IMR-90 (cell line): ENCODE data around the gene MARCHF9. TPM values are rescaled to one million over a fixed set of nuclear protein-coding genes. Genes with fewer than 3 reads are reported as not detected.

Source experiments
- ATAC-seq: fragments of 200-7000 bp; cut with Tn5 transposase; 2 replicates; pipeline ENCODE4 v1.9.1; 2020; ENCODE audit warnings: low read depth, mild to moderate bottlenecking, moderate library complexity
- BruUV-seq: library from RNA; stranded (reverse); fragments of 400-500 nt; replicated peaks from 2 replicates; lab custom pipeline; 2021; lab: Mats Ljungman, UMichigan
- CTCF ChIA-PET: fragments of 300-600 bp; formaldehyde crosslinking; extraction: SDS; loops from one replicate; lab custom pipeline; 2021; ENCODE audit warnings: antibody characterized with exemption; lab: Yijun Ruan, JAX
- POLR2A ChIA-PET: fragments of 300-600 bp; sonication (Branson Sonifier 250); formaldehyde crosslinking; loops from one replicate; lab custom pipeline; 2022; ENCODE audit warnings: antibody characterized with exemption; ENCODE audit not compliant: unreplicated experiment; lab: Charles Lee
- DNase-seq: peaks from one replicate; pipeline ENCODE4 v3.0.0; 2013
- H2AFZ ChIP-seq: replicated peaks from 2 replicates; pipeline ENCODE3; 2013; ENCODE audit warnings: low read length, mild to moderate bottlenecking; ENCODE audit not compliant: poor library complexity
- H2AK5ac ChIP-seq: 2 replicates; pipeline ENCODE4 v1.6.1; 2013; ENCODE audit warnings: low read depth, low read length, inconsistent platforms
- H2AK9ac ChIP-seq: replicated peaks from 2 replicates; pipeline ENCODE3; 2013; ENCODE audit warnings: mild to moderate bottlenecking, low read depth, low read length, moderate library complexity; ENCODE audit not compliant: poor library complexity
- H2BK120ac ChIP-seq: 2 replicates; pipeline ENCODE4 v1.6.1; 2013; ENCODE audit warnings: low read depth, low read length, inconsistent platforms
- H2BK15ac ChIP-seq: 3 replicates; pipeline ENCODE4 v1.6.1; 2013; ENCODE audit warnings: low read depth, low read length, inconsistent platforms
- H2BK20ac ChIP-seq: 2 replicates; pipeline ENCODE4 v1.6.1; 2013; ENCODE audit warnings: low read depth, mild to moderate bottlenecking, inconsistent platforms, low read length, moderate library complexity
- H2BK5ac ChIP-seq: 2 replicates; pipeline ENCODE4 v1.6.1; 2013; ENCODE audit warnings: mild to moderate bottlenecking, low read depth, low read length, inconsistent platforms; ENCODE audit not compliant: poor library complexity, severe bottlenecking
- H3K14ac ChIP-seq: replicated peaks from 2 replicates; pipeline ENCODE4 v1.6.1; 2013; ENCODE audit warnings: low read depth, low read length, inconsistent platforms
- H3K18ac ChIP-seq: 2 replicates; pipeline ENCODE4 v1.6.1; 2013; ENCODE audit warnings: low read depth, low read length, control low read depth
- H3K23ac ChIP-seq: 2 replicates; pipeline ENCODE4 v1.6.1; 2013; ENCODE audit warnings: low read depth, low read length, inconsistent platforms
- H3K27ac ChIP-seq: 2 replicates; pipeline ENCODE4 v1.5.1; 2013; ENCODE audit warnings: mild to moderate bottlenecking, control low read depth, low read length; ENCODE audit not compliant: insufficient read depth
- H3K27me3 ChIP-seq: 2 replicates; pipeline ENCODE4 v1.6.1; 2013; ENCODE audit warnings: low read length; ENCODE audit not compliant: control insufficient read depth, insufficient read depth
- H3K36me3 ChIP-seq: 2 replicates; pipeline ENCODE4 v1.6.1; 2013; ENCODE audit warnings: low read length, mixed read lengths; ENCODE audit not compliant: control insufficient read depth, insufficient read depth
- H3K4ac ChIP-seq: 2 replicates; pipeline ENCODE4 v1.6.1; 2013; ENCODE audit warnings: low read depth, low read length, inconsistent platforms
- H3K4me1 ChIP-seq: 2 replicates; pipeline ENCODE4 v1.6.1; 2013; ENCODE audit warnings: low read length, mixed read lengths; ENCODE audit not compliant: control insufficient read depth, insufficient read depth
- H3K4me2 ChIP-seq: 2 replicates; pipeline ENCODE4 v1.6.1; 2013; ENCODE audit warnings: low read depth, mild to moderate bottlenecking, control low read depth, low read length, moderate library complexity
- H3K4me3 ChIP-seq: 2 replicates; pipeline ENCODE4 v1.5.1; 2013; ENCODE audit warnings: low read depth, mild to moderate bottlenecking, control low read depth, low read length, moderate library complexity; ENCODE audit not compliant: insufficient read depth
- H3K56ac ChIP-seq: 2 replicates; pipeline ENCODE4 v1.6.1; 2013; ENCODE audit warnings: low read length, inconsistent platforms; ENCODE audit not compliant: insufficient read depth; ENCODE audit errors: extremely low read depth
- H3K79me1 ChIP-seq, 2 experiments: 2 replicates each; pipeline ENCODE4 v1.6.1; 2013; ENCODE audit warnings: low read length in 2 of 2, inconsistent platforms in 1 of 2, low read depth in 1 of 2
- H3K9ac ChIP-seq: 2 replicates; pipeline ENCODE4 v1.6.1; 2013; ENCODE audit warnings: low read depth, low read length, control low read depth
- H3K9me1 ChIP-seq: 2 replicates; pipeline ENCODE4 v1.6.1; 2013; ENCODE audit warnings: low read length, inconsistent platforms; ENCODE audit not compliant: insufficient read depth
- H3K9me3 ChIP-seq: 2 replicates; pipeline ENCODE4 v1.6.1; 2013; ENCODE audit warnings: low read length; ENCODE audit not compliant: control insufficient read depth, insufficient read depth
- H4K20me1 ChIP-seq: 2 replicates; pipeline ENCODE4 v1.6.1; 2013; ENCODE audit warnings: low read length, inconsistent platforms; ENCODE audit not compliant: insufficient read depth
- H4K5ac ChIP-seq: 2 replicates; pipeline ENCODE4 v1.6.1; 2013; ENCODE audit warnings: mild to moderate bottlenecking, low read depth, low read length, control low read depth
- H4K8ac ChIP-seq, 2 experiments: 2 replicates each; pipeline ENCODE4 v1.6.1; 2013; ENCODE audit warnings: low read depth in 2 of 2, low read length in 2 of 2, control low read depth in 1 of 2, inconsistent platforms in 1 of 2
- H4K91ac ChIP-seq: 2 replicates; pipeline ENCODE4 v1.6.1; 2013; ENCODE audit warnings: low read depth, low read length, inconsistent platforms; ENCODE audit not compliant: insufficient read depth
- BHLHE40 ChIP-seq: fragments of 150-350 bp; IDR thresholded peaks from 2 replicates; pipeline ENCODE4 v1.6.1; 2016; ENCODE audit warnings: mild to moderate bottlenecking, low read depth, low read length
- CHD1 ChIP-seq: IDR thresholded peaks from 2 replicates; pipeline ENCODE4 v1.6.1; 2012; ENCODE audit warnings: low read depth, low read length, improper control_type of control experiment
- CTCF ChIP-seq: conservative IDR thresholded peaks from 2 replicates; pipeline ENCODE4 v1.5.1; 2012; ENCODE audit warnings: mild to moderate bottlenecking, low read depth, low read length, improper control_type of control experiment
- FOS ChIP-seq: fragments of 150-350 bp; IDR thresholded peaks from 2 replicates; pipeline ENCODE4 v1.6.1; 2016; ENCODE audit warnings: low read depth, low read length
- MAFK ChIP-seq: IDR thresholded peaks from 2 replicates; pipeline ENCODE4 v1.6.1; 2012; ENCODE audit warnings: low read depth, low read length, improper control_type of control experiment
- MXI1 ChIP-seq: IDR thresholded peaks from 2 replicates; pipeline ENCODE4 v1.6.1; 2012; ENCODE audit warnings: low read depth, mild to moderate bottlenecking, low read length, moderate library complexity, borderline replicate concordance
- NFE2L2 ChIP-seq: fragments of 150-350 bp; IDR thresholded peaks from 2 replicates; pipeline ENCODE4 v1.6.1; 2016; ENCODE audit warnings: low read depth, mild to moderate bottlenecking, low read length
- POLR2A ChIP-seq: IDR thresholded peaks from 2 replicates; pipeline ENCODE4 v1.6.1; 2012; ENCODE audit warnings: mild to moderate bottlenecking, low read depth, low read length
- RAD21 ChIP-seq: IDR thresholded peaks from 2 replicates; pipeline ENCODE4 v1.6.1; 2012; ENCODE audit warnings: low read length, improper control_type of control experiment
- RCOR1 ChIP-seq: IDR thresholded peaks from 2 replicates; pipeline ENCODE4 v1.6.1; 2012; ENCODE audit warnings: mild to moderate bottlenecking, low read length, improper control_type of control experiment; ENCODE audit not compliant: insufficient replicate concordance
- RFX5 ChIP-seq: IDR thresholded peaks from 2 replicates; pipeline ENCODE4 v1.8.0; 2012; ENCODE audit warnings: low read depth, mild to moderate bottlenecking, low read length, moderate library complexity
- SMC3 ChIP-seq: fragments of 150-350 bp; IDR thresholded peaks from 2 replicates; pipeline ENCODE4 v1.6.1; 2016; ENCODE audit warnings: low read depth, mild to moderate bottlenecking, antibody characterized with exemption, low read length, moderate library complexity
- USF2 ChIP-seq: fragments of 150-350 bp; IDR thresholded peaks from 2 replicates; pipeline ENCODE4 v1.6.1; 2017; ENCODE audit warnings: mild to moderate bottlenecking, antibody characterized with exemption, low read length, low read depth
- WGBS, 2 experiments: methylation state at CpG; one replicate each; pipeline versions ENCODE4 v1.1.5 to v1.1.7; 2013; ENCODE audit warnings: missing lambda C conversion rate in 2 of 2; ENCODE audit not compliant: insufficient read length in 1 of 2; ENCODE audit errors: extremely low coverage in 2 of 2; 5-methylcytosine and 5-hydroxymethylcytosine counted together
- dilution Hi-C: fragments of 300-500 bp; cut with HindIII; formaldehyde crosslinking; loops from one replicate; pipeline ENCODE4 v1.14.3; 2018; ENCODE audit warnings: low sequenced_read_pairs; ENCODE audit not compliant: unreplicated experiment
- in situ Hi-C: fragments of 300-500 bp; cut with MboI; formaldehyde crosslinking; loops from 3 replicates; pipeline ENCODE4 v1.14.3; 2019; ENCODE audit warnings: low sequenced_read_pairs, inconsistent platforms, mixed read lengths
- intact Hi-C: fragments of 100-400 bp; cut with micrococcal nuclease; formaldehyde crosslinking; loops from 2 replicates; pipeline ENCODE4 v1.10.0; 2022
- polyA plus RNA-seq, 3 experiments: library from polyadenylated mRNA; depleted of rRNA; stranded (reverse); fragments of >200 nt; gene quantifications; 2 replicates each; pipeline ENCODE4 v1.2.3, GENCODE V29; 2012; ENCODE audit warnings: low replicate concordance in 1 of 3
- total RNA-seq: library from RNA; depleted of rRNA; stranded (reverse); fragments of >200 nt; gene quantifications from 2 replicates; pipeline ENCODE4 v1.2.3, GENCODE V29; 2012

Gene MARCHF9
- total and polyA plus RNA-seq, 2 of the 4 experiments (the other 2 are of a cell fraction), result 1.1 to 5.4 TPM

- Histone ChIP-seq H2BK5ac (peak within 1 kb of the TSS; percentile 63), H2BK120ac (no peak within 1 kb of the TSS)
- POLR2A ChIA-PET, result interaction anchor here (0.9 kb wide), 1 partner anchor 11 kb away, joined by 4 read pairs; no protein-coding TSS in a partner anchor
- TF ChIP-seq MXI1, result peak; percentile 84
- TF ChIP-seq RCOR1, result no peak
- TF ChIP-seq MAFK, result no peak
- TF ChIP-seq FOS, result no peak
- peak; percentile 49; the same call in 1 of the 2 replicates for TF ChIP-seq SMC3
- TF ChIP-seq BHLHE40, result peak; percentile 20; the same call in 1 of the 2 replicates
- TF ChIP-seq RFX5, result no peak
- no peak for TF ChIP-seq CHD1
- no peak; the same call in 1 of the 2 replicates for TF ChIP-seq USF2
- no peak for TF ChIP-seq NFE2L2
- peak; percentile 97 for TF ChIP-seq CTCF
- TF ChIP-seq RAD21, result peak; percentile 50
- peak; percentile 61 for TF ChIP-seq POLR2A
Observed at GRCh38 chr12:57782608-57783465, 27.9 kb downstream of the MARCHF9 start, which contains the start of gene TSFM. TSS of gene TSFM (plus strand) at chr12:57782787. CDS start at chr12:57782802, 15 bp downstream.

More at GRCh38 chr12:57782608-57783465, 27.9 kb downstream of the MARCHF9 start, which contains the start of gene TSFM:
- H2BK20ac ChIP-seq, result no peak within 1 kb of the TSS
- H3K56ac ChIP-seq, result peak within 1 kb of the TSS; percentile 72
- intact Hi-C loops, result loop anchor here (1.0 kb wide), 2 partner anchors 31 to 122 kb away; partner anchors contain the start of gene CDK4
- H4K91ac ChIP-seq, result peak within 1 kb of the TSS; percentile 70
- no peaks in the 10 kb centered on the region for H3K9me1 ChIP-seq
- H3K27me3 ChIP-seq, result no peaks in the 10 kb centered on the region
- no peaks in the 10 kb centered on the region for H3K9me3 ChIP-seq
- peak within 1 kb of the TSS; percentile 94 for H3K4me3 ChIP-seq
- H3K18ac ChIP-seq, result no peak within 1 kb of the TSS
- peak within 1 kb of the TSS; percentile 80 for H3K4ac ChIP-seq
- H3K27ac ChIP-seq, result peak within 1 kb of the TSS; percentile 73
- peak within 1 kb of the TSS; percentile 98 for H3K4me2 ChIP-seq
- no peaks in the 10 kb centered on the region for H4K20me1 ChIP-seq
- peaks cover 8% of the 10 kb centered on the region for H3K36me3 ChIP-seq
- peak; percentile 98 for ATAC-seq
- H2AK5ac ChIP-seq, result peak within 1 kb of the TSS; percentile 62
- dilution Hi-C loops, result no loop called here
- H3K79me1 ChIP-seq, result peaks cover 14 to 24% of the 10 kb centered on the region in 2 experiments; a peak in 3 of 4 replicates
- in situ Hi-C loops, result no loop called here
- no peak within 1 kb of the TSS for H2BK15ac ChIP-seq
- peak within 1 kb of the TSS; percentile 88 for H4K5ac ChIP-seq
- peak within 1 kb of the TSS; percentile 82; the same call in 1 of the 2 replicates for H3K14ac ChIP-seq
- peak within 1 kb of the TSS; percentile 94 for H2AK9ac ChIP-seq
- peak within 1 kb of the TSS; percentile 98 for H2AFZ ChIP-seq
- DNase-seq, result peak; percentile 93
- H3K23ac ChIP-seq, result peak within 1 kb of the TSS; percentile 69; the same call in 1 of the 2 replicates
- CTCF ChIA-PET, result interaction anchor here (0.6 to 1.0 kb wide), 7 partner anchors 15 to 1868 kb away, joined by 3 to 6 read pairs (median 3); no protein-coding TSS in a partner anchor
- 0 out of 2 replicates have a peak, but pooled peaks cover 2% of the 10 kb centered on the region for H3K4me1 ChIP-seq
- H3K9ac ChIP-seq, result peak within 1 kb of the TSS; percentile 92
- 1% methylated on average over 14 of the region's 45 CpGs; no CpG with 5 or more reads in 1 of the 2 experiments for WGBS, 2 experiments
- BruUV-seq, result no TSS peak
- peak within 1 kb of the TSS; percentile 63 to 96 for H4K8ac ChIP-seq
